ENCODE results near the gene FAM209A.
"Not testable (repeated sequence)": the region's sequence is repeated elsewhere in the genome, so short reads cannot be mapped to it uniquely, and the experiment has no call there.

DNA sequence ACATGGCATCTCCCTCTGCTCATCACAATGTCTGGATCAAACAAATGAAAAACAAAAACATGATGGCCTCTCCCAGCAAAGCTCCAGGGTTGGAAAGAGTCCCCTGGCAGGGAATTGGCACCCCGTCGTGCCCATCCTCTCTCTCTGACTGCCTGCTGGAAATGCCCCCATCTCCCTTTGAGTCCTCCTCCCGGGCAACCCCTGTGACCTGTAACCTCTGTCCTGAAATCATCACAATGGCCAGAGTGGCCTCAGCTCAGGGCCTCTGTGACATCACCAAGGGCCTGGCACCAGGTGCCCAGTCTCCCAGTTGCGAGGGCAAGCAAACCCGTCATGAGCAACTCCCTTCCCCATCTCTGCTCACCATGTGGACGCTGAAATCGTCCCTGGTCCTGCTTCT, at the start of gene FAM209A:
- not testable (repeated sequence) for TF ChIP-seq CTCF (IDR thresholded peaks at IDR 0.05); RAD21 (conservative IDR thresholded peaks at IDR 0.05 in 1 of 2, IDR thresholded peaks at IDR 0.05 in 1 of 2); CHD2 (IDR thresholded peaks at IDR 0.05; ENCODE audit: low read length, partially characterized antibody); CEBPB (IDR thresholded peaks at IDR 0.05); RNF2 (IDR thresholded peaks at IDR 0.05; ENCODE audit: borderline replicate concordance, low read depth); CHD4 (IDR thresholded peaks at IDR 0.05; ENCODE audit: borderline replicate concordance); POLR2A (IDR thresholded peaks at IDR 0.05; ENCODE audit: low read length); BHLHE40 (IDR thresholded peaks at IDR 0.05; ENCODE audit: low read depth, low read length); MYC (IDR thresholded peaks at IDR 0.05; ENCODE audit: borderline replicate concordance, low read length); MAZ (IDR thresholded peaks at IDR 0.05; ENCODE audit: borderline replicate concordance, low read depth, low read length); EP300 (IDR thresholded peaks at IDR 0.05); ELK1 (IDR thresholded peaks at IDR 0.05; ENCODE audit: low read depth, low read length)
- TF ChIP-seq, protein P1, sequence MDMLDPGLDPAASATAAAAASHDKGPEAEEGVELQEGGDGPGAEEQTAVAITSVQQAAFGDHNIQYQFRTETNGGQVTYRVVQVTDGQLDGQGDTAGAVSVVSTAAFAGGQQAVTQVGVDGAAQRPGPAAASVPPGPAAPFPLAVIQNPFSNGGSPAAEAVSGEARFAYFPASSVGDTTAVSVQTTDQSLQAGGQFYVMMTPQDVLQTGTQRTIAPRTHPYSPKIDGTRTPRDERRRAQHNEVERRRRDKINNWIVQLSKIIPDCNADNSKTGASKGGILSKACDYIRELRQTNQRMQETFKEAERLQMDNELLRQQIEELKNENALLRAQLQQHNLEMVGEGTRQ (IDR thresholded peaks at IDR 0.05), result not testable (repeated sequence)
- TF ChIP-seq, protein P2, sequence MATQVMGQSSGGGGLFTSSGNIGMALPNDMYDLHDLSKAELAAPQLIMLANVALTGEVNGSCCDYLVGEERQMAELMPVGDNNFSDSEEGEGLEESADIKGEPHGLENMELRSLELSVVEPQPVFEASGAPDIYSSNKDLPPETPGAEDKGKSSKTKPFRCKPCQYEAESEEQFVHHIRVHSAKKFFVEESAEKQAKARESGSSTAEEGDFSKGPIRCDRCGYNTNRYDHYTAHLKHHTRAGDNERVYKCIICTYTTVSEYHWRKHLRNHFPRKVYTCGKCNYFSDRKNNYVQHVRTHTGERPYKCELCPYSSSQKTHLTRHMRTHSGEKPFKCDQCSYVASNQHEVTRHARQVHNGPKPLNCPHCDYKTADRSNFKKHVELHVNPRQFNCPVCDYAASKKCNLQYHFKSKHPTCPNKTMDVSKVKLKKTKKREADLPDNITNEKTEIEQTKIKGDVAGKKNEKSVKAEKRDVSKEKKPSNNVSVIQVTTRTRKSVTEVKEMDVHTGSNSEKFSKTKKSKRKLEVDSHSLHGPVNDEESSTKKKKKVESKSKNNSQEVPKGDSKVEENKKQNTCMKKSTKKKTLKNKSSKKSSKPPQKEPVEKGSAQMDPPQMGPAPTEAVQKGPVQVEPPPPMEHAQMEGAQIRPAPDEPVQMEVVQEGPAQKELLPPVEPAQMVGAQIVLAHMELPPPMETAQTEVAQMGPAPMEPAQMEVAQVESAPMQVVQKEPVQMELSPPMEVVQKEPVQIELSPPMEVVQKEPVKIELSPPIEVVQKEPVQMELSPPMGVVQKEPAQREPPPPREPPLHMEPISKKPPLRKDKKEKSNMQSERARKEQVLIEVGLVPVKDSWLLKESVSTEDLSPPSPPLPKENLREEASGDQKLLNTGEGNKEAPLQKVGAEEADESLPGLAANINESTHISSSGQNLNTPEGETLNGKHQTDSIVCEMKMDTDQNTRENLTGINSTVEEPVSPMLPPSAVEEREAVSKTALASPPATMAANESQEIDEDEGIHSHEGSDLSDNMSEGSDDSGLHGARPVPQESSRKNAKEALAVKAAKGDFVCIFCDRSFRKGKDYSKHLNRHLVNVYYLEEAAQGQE (IDR thresholded peaks at IDR 0.05), result not testable (repeated sequence)
